A549 (cell line): ENCODE measurements around the gene IRF9.

Experiments
- CBX2 ChIP-seq: fragments of 200-600 bp; sonication (generic); IDR thresholded peaks from 2 replicates; pipeline ENCODE4 v1.6.1; 2016; ENCODE audit warnings: low read depth, mild to moderate bottlenecking, borderline replicate concordance
- CEBPB ChIP-seq, 2 experiments: fragments of >200 bp in 1 of 2; sonication (Bioruptor Twin) in 1 of 2; formaldehyde crosslinking in 1 of 2; IDR thresholded peaks; 2 replicates each; pipeline ENCODE4 v1.6.1; 2012 to 2016
- CTCF ChIP-seq: fragments of >200 bp; sonication (Bioruptor Twin); formaldehyde crosslinking; IDR thresholded peaks from 3 replicates; pipeline ENCODE4 v1.5.1; 2016
- ELK1 ChIP-seq: fragments of 150-350 bp; IDR thresholded peaks from 2 replicates; pipeline ENCODE4 v1.6.1; 2014; ENCODE audit warnings: low read depth, mild to moderate bottlenecking, low read length
- EP300 ChIP-seq, 2 experiments: fragments of >200 bp; sonication (Bioruptor Twin); formaldehyde crosslinking; IDR thresholded peaks; 2 replicates in 1 of 2; 3 replicates in 1 of 2; pipeline ENCODE4 v1.6.1; 2016 to 2017
- ESRRA ChIP-seq: fragments of 150-350 bp; IDR thresholded peaks from 2 replicates; pipeline ENCODE4 v1.6.1; 2014; ENCODE audit warnings: mild to moderate bottlenecking, low read length, borderline replicate concordance
- JUN ChIP-seq, 2 experiments: fragments of >200 bp; sonication (Bioruptor Twin); formaldehyde crosslinking; IDR thresholded peaks; 2 replicates in 1 of 2; 3 replicates in 1 of 2; pipeline ENCODE4 v1.6.1; 2016 to 2017
- JUNB ChIP-seq: fragments of >200 bp; sonication (Bioruptor Twin); formaldehyde crosslinking; IDR thresholded peaks from 2 replicates; pipeline ENCODE4 v1.6.1; 2016
- MAX ChIP-seq: IDR thresholded peaks from 2 replicates; pipeline ENCODE4 v1.6.1; 2012
- NR3C1 ChIP-seq: fragments of >200 bp; sonication (Bioruptor Twin); formaldehyde crosslinking; IDR thresholded peaks from 3 replicates; pipeline ENCODE4 v1.6.1; 2017
- POLR2A ChIP-seq: IDR thresholded peaks from 2 replicates; pipeline ENCODE4 v1.6.1; 2012; ENCODE audit warnings: mild to moderate bottlenecking, low read length
- RAD21 ChIP-seq, 2 experiments: fragments of >200 bp in 1 of 2; sonication (Bioruptor Twin) in 1 of 2; formaldehyde crosslinking in 1 of 2; IDR thresholded peaks in 1 of 2; conservative IDR thresholded peaks in 1 of 2; 2 replicates in 1 of 2; 3 replicates in 1 of 2; pipeline ENCODE4 v1.6.1; 2012 to 2018; ENCODE audit warnings: inconsistent platforms in 1 of 2
- SMC3 ChIP-seq: fragments of >200 bp; sonication (Bioruptor Twin); formaldehyde crosslinking; IDR thresholded peaks from 3 replicates; pipeline ENCODE4 v1.6.1; 2018; ENCODE audit warnings: inconsistent platforms
- SREBF2 ChIP-seq: fragments of 450-650 bp; IDR thresholded peaks from 2 replicates; pipeline ENCODE4 v1.6.1; 2014; ENCODE audit warnings: mild to moderate bottlenecking, moderate library complexity

- TF ChIP-seq CTCF: no peak
- TF ChIP-seq MAX: no peak
- no peak for TF ChIP-seq POLR2A
- TF ChIP-seq EP300 (IDR thresholded peaks at IDR 0.05): no peak
- no peak for TF ChIP-seq NR3C1
- TF ChIP-seq CEBPB (IDR thresholded peaks at IDR 0.05): no peak
- no peak for TF ChIP-seq SREBF2
- TF ChIP-seq RAD21 (conservative IDR thresholded peaks at IDR 0.05 in 1 of 2, IDR thresholded peaks at IDR 0.05 in 1 of 2): no peak
- no peak for TF ChIP-seq SMC3
- TF ChIP-seq JUNB: no peak
- TF ChIP-seq ESRRA: no peak
- TF ChIP-seq ELK1: no peak
- no peak for TF ChIP-seq JUN (IDR thresholded peaks at IDR 0.05)
- TF ChIP-seq CBX2: no peak
Observed at GRCh38 chr14:24164518-24164991, 3.5 kb downstream of the IRF9 start.
